NOMO-1 (cell line): ENCODE results near the gene BARD1.
"Not testable (repeated sequence)": the region's sequence is repeated elsewhere in the genome, so short reads cannot be mapped to it uniquely, and the experiment has no call there.

ENCODE experiments used
- DNase-seq, 2 experiments: peaks; one replicate each; lab custom pipeline; 2025; ENCODE audit not compliant: unreplicated experiment in 2 of 2; lab: John Stamatoyannopoulos, UW

Gene BARD1

DNA sequence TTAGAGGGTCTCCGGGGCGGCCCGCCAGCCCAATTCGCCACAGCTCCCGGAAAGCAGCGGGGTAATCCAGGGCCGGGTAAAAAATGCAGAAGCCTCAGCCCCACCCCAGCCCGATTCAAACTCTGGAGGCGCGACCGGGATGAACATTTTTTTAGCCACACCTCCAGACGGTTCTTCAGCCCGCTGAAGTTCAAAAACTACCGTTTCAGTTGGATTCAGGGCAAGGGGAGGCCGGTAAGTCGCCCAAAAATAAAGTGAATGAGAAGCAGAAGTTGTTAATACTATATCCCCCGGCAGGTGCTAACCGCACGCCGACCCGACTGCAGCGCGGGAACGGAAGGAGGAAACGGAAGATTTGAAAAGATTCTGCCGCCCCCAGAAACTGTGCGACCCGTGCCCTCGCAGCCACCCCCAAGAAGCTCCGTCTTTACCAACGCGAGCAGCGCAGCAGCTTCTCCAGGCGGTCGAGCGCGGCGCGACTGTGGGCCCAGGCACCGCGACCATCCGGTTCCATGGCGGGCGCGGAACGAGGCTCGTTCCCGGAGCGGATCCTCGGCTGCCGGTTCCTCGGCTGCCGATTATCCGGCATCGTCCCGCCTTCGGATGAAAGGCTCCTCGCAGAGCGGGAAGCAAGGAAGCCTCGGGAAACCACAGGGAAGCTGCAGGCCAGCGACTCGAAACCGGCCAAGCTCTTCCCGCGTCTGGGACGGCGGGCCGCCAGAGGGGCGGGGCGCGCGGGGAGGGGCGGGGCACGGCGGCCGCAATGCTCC is at the start of gene BARD1:
TSS of gene BARD1 (minus strand) at position 703 of the 770 bp plus-strand sequence. CDS start at position 589, 114 bp downstream.
- peak; percentile 70 to 78 for DNase-seq

DNA sequence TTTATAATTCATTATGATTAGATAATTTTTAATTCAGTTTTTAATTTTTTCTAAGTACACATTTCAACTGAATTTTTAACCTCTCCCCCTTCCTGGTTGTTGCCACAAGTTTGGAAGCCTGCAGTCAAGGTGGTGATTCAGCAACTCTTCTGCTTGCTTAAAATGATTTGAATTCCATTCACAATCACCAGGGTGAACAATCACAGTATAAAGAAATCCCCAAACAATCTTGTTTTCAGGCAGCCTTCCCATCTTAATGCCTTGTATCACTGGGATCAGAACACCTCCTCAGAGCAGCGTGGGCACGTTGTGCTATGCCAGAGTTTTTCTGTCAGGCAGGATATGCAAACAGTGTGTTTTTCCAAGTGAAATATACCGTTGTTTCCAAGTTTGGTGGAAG is 46.7 kb upstream of the BARD1 start:
- no peak for DNase-seq

DNA sequence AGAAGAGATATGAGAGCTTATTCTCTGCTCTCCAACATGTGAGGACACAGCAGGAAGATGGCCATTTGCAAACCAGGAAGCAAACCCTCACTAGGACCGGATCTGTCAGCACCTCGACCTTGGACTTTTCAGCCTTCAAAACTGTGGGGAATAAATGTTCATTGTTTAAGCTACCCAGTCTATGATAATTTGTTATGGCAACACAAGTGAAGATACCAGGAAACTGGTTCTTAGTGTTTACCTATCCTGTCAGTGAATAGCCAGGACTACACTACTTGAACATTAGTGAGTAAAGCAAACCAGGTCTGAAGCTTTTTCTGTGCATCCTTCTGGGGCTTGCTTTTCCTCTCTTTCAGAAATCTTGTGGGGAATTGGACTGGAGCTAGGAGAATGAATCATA is 44.4 kb upstream of the BARD1 start:
- no peak for DNase-seq

DNA sequence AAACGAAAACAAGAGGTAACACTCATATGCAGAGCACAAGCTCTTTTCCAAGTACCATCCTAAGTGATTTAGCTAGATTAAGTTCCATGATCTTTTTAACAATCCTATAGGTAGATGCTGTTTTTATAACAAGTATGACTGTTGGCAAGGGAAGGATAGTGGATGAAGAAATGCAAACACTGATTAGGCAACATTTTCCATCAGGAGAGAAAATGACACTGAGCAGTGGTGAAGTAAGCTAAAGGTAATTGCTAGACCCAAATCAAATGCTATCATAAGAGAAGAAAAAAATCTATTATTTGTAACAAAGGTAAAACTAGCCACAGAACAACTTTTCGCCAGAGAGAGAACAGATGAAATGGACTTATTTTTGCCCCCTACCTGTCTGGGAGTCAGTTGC is 34.3 kb upstream of the BARD1 start:
- DNase-seq, result no peak

DNA sequence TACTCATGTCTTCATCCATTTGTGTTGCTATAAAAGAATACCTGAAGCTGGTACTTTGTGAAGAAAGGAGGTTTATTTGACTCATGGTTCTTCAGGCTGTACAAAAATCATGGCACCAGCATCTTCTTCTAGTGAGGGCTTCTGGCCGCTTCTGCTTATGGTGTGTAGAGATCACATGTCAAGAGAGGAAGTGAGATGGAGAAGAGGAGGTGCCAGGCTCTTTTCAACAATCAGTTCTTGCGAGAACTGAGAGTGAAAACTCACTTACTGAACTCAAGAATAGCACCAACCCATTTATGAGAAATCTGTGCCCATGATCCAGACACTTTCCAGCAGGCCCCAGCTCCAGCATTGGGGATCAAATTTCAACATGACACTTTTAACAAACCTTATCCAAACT is 30.0 kb upstream of the BARD1 start:
- peak in 1 of 2 experiments; percentile 1 for DNase-seq

DNA sequence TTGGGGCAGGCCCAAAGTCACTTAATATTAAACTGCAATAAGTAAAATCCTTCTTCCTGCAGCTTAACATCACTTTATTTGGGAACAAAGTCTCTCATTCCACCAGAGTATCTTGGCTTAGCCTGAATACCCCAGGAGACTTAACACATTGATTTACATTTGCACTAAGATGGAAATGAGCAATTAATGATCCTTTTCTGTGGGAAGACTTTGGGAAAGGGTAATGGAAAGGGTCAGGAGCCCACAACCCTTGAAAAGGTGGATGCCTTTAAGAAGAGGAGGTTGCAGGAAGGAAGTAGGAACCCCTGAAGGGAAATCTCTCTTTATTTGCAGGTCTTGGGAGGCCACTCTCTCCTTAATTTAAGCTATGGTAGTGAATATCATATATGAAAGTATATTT is 28.0 kb upstream of the BARD1 start:
- no peak for DNase-seq

DNA sequence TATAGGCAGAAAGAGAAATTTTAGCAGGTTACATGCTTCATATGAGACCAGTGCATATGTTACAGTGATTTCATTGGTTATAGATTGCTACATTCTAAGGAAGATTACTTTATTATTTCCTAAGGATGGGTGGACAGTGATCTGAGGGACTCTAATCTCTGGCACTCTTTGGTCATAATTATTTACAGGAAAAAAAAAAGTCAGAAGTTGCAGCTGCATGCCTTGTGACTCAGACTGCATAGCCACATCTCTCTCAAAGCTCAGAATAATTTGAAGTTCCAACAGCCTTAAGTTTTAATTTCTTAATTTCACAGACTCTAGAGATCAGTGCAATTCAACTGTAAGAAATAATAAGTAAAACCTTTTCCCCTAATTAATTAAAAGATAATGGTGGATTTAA is 27.1 kb upstream of the BARD1 start:
- DNase-seq, result no peak

DNA sequence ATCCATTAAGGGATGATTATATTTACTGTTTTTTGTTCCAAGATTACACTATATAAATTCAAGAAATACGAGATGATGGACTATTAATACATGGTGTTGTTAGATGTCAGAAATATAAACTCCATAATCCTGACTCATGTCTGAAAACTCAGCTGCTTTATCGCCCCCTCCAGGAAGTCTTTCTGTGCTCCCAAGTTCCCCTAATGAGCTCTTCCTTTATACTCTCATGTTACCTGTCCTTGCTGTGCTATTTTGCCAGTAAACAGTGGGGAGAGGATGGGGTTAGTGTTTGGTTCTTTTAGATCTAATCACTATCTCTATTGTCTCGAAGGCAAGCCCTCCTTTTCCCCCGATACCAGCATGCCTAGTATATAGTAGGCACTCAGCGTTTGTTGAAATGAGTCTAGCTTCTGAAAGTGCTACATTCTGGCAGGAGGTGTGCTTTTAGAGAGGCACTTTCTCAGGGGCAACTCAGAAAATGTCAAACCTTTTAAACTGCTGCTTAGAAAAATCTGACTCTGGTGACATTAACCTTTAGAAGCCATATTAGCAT is 21.4 kb upstream of the BARD1 start:
- peak in 1 of 2 experiments; percentile 8 for DNase-seq

DNA sequence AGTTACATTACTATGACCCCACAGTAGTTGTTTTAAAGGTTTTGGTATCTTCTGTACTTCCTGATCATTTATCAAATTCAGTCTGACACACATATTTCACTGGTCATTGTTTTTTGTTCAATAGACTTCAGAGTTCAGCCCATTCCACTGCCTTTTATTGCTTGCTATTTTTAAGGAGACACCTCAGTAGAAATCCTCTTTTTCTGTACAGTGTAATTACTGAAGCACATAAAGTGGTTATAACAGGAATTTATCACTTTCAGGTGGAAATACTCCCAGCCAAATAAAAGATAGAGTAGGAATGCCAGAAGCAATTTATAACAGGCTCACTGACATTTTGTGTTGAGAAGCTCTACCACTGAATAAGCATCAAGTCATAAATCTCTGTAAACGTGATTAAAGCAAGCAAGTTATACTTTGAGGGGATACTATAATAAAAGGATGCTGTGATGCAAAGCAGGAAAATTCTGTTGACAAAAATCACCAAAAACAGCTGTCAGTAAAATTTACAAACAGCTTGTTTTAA is 6.6 kb upstream of the BARD1 start:
- DNase-seq, result no peak

DNA sequence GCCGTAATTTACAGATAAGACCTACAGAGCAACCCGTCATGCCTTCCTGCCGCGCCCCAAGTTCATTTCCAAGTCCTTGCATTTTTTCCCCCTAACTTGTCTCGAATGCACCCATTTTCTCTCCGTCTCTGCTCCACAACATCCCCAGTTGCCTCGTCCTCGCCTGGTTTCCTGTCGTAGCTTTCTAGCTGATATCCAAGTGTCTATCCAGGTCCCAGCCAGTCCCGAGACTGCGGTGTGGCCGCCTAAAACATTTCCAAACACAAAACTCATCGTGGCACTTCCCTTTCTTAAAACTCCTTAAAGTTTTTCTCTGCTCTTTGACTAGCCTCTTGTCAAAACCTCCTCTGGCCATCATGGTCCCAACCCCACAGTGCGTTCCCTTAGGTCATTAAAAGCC is 1.2 kb upstream of the BARD1 start:
- DNase-seq, result peak; percentile 3 to 14

DNA sequence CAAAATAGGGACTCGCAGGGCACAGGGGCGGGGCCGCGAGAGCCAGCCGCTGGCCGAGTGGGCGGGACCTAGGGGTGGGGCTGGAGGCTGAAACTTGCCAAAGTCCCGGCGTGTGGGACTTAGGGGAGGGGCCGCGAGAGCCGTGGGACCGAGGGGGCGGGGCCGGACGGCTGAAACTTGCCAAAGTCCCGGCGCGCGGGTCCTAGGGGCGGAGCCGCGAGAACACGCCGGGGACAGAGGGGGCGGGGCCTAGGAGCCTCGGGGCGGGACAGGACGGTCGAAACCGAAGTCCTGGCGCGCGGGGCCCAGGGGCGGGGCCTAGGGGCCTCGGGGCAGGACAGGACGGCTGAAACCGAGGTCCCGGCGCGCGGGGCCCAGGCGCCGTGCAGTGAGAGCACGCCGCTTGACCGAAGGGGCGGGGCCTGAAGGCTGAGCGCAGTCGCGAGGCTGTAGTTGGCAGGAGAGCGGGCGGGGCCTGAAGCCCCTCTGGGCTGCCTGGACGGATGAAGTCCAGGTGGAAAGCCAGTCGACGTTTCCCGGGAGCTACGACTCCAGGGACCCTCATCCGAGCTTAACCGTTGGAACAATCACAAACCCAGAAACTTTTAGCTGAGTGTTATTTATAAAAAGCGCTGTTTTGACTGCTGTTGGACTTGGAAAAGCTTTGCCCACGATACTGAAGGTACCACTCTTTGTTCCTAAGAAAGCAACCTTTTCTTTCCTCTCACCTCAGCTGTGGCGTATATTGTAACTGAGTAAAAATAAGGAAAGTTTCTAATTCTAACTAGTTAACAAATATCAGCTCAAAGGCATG is 475 bp upstream of the BARD1 start:
- peak; percentile 95 to 99 for DNase-seq

DNA sequence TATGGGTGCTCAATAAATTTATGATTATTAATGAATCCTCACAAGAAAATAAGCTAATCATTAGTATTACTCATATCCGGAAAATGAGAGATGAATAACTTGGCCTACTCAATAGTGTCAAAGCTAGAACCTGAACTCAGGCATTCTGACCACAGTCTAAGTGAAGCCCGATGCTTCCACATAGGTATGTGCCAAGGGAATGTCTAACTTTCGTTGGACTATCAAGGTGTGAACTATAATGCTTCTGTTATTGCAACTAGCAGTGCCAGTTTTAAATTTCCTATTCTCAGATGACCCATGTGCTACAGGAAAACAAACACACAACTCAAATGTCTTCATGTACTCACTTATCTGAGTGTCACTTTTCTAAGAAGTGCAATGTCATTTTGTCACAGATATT is 1.8 kb downstream of the BARD1 start:
- no peak for DNase-seq

DNA sequence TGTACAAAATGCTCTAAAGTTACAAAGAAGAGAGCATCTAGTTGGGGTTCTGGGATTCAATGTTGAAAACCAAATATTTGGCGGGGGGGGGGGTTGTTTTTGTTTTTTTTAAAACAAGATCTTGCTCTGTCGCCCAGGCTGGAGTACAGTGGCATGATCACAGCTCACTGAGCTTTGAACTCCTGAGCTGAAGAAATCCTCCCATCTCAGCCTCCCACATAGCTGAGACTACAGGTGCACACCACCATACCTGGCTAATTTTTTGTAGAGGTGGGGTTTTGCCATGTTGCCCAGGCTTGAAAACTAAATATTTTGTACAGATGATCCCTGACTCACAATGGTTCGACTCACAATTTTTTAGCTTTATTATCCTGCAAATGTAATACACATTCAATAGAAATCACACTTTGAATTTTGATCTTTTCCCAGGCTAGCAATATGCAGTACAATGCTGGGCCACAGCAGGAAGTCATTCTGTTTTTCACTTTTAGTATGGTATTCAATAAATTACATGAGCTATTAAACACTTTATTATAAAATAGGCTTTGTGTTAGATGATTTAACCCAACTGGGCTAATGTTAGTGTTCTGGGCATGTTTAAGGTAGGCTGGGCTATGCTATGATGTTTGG is 7.6 kb downstream of the BARD1 start:
- no peak for DNase-seq

DNA sequence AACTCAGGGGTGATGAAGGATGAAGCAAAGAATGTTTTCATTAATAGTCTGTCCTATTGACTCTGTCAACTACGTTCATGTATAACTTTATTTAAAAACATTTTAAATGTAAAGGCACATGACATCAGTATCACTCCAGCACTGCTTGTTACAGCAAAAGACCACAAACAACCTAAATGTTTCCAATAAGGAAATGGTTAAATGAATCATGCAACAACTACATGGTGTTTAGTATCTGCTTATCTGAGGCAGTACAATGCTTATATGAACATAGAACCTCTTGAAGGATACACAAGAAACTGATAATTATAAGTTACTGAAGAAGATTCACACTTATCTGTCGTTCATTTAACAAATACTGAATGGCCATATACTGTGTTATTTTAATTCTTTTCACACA is 8.4 kb downstream of the BARD1 start:
- DNase-seq, result no peak

DNA sequence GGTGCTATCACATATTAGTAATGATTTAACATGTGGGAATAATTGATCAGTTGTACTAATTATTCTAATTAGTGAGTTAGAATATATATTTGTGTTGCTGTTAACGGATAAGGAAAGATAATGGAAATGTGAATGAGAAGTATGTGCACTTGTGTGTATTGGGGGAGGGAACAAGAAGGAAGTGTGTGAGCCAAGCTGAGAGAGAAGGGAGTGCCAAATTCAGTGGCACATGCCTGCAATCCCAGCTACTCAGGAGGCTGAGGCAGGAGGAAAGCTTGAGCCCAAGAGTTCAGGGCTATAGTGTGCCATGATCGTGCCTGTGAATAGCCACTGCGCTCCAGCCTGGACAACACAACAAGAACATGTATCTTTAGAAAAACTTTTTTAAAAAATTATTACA is 9.3 kb downstream of the BARD1 start:
- no peak for DNase-seq

DNA sequence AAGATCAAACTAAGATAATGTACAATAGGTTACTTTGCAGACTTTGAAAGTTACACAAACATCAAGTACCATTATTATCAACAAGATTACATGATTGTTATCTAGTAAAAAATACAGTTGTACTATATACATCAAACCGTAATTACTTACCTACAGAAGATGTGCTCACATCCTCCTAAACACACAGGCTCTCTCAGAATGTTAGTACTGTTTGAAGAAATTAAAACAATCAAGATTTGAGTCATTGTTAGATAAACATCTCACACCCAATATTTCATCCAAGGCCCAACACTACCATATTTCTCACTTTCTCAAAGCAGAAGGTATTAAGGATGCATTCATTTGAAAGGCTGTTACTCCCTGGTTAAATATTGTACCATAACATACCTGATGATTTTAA is 12.6 kb downstream of the BARD1 start:
- DNase-seq, result no peak

DNA sequence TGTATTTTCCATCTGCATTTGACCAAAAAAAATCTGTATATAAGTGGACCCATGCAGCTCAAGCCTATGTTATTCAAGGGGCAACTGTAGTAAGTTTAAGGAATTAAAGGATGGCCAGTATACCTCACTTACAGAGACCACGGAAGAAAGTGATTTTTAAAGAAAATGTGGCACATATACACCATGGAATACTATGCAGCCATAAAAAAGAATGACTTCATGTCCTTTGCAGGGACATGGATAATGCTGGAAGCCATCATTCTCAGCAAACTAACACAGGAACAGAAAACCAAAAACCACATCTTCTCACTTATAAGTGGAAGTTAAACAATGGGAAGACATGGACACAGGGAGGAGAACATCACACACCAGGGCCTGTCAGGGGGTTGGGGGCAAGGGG is 26.3 kb downstream of the BARD1 start:
- DNase-seq, result not testable (repeated sequence)

DNA sequence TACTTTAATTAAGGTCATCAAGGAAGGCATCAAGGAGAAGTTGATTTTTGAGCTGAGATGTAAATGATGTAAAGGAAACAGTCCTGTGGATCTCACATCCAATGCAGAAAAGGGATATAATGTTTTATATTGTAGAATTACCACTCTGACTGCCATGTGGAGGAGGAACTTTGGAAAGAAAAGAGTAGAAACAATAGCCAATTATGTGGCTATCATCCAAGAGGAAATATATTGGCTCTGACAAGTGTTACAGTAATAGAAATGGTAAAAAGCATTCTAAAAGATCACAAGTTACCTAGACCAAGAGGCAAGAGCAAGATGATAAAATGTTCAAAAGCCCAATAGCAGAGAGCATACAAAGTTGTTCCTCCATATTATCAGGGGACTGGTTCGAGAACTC is 26.8 kb downstream of the BARD1 start:
- DNase-seq, result no peak

DNA sequence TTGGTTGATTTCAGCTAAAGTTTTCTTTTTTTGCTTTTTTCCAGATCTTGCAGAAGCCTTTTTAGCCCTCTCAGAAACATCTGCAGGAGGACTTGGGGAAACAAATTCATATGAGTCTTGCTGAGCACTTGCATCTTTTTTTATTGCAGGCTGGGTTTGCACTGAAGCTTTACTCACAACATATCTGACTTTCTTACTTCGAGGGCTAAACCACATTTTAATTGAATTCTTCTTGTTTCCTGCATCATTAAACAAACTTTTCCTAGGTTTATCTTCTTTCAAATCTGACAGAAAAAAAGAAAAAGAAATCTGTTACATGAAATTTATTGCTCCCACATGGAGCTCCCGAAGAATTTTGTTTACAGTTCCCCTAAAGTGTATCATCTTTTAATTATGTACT is 28.3 kb downstream of the BARD1 start:
- no peak for DNase-seq

DNA sequence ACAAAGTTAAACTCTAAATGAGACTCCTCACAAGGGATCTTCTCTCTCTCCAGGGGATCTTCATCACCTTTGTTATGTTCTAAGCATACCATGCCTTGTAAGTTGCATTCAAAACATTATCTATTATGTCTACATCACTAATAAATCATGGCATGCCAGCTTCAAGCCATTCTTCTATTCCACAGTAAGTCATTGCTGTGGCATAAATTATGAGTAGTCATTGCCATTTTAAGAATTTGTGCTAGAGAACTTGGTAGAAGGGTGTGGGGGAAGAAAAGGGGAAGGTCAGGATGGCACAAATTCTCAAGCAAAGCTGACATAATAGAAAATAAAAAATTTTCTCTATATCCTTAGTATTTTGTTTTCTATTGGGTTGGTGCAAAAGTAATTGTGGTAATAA is 33.5 kb downstream of the BARD1 start:
- DNase-seq, result no peak

DNA sequence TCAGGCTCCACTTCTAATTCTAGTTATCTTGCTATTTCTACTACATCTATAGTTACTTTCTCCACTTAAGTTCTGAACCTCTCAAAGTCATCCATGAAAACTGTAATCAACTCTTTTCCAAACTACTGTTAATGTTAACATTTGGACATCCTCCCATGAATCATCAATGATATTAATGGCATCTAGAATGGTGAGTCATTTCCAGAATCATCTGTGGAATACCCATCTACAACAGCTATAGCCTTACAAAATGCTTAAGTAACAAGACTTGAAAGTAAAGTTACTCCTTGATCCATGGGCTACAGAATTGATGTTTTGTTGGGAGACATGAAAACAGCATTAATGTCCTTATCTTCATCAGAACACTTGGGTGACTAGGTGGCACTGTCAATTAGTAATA is 35.4 kb downstream of the BARD1 start:
- no peak for DNase-seq
